Esophagus squamous epithelium (tissue), 5 donors: ENCODE data around the gene KDELR3. TPM values are rescaled to one million over a fixed set of nuclear protein-coding genes. Genes with fewer than 3 reads are reported as not detected.

Experiments
- DNase-seq: peaks from one replicate; lab custom pipeline; 2025; lab: John Stamatoyannopoulos, UW
- H3K27ac ChIP-seq, 4 donors: fragments of 200-600 bp; sonication (generic); one replicate each; pipeline ENCODE4 v1.5.1; 2016 to 2019; ENCODE audit warnings: mild to moderate bottlenecking in 1 of 4
- H3K27me3 ChIP-seq, 4 donors: fragments of 200-600 bp; sonication (generic); 1 replicate in 3 of 4; 2 replicates in 1 of 4; pipeline versions ENCODE4 v1.5.1 to v1.6.0; 2017 to 2021; ENCODE audit warnings: antibody characterized with exemption in 1 of 4
- H3K36me3 ChIP-seq, 3 donors: fragments of 200-600 bp; sonication (generic); one replicate each; pipeline ENCODE4 v1.5.1; 2016 to 2019
- H3K4me1 ChIP-seq, 3 donors: fragments of 200-600 bp; sonication (generic); one replicate each; pipeline ENCODE4 v1.5.1; 2017 to 2019
- H3K4me3 ChIP-seq, 4 donors: fragments of 200-600 bp; sonication (generic); 1 replicate in 3 of 4; 2 replicates in 1 of 4; pipeline ENCODE4 v1.5.1; 2016 to 2019; ENCODE audit warnings: mild to moderate bottlenecking in 2 of 4, moderate library complexity in 1 of 4
- H3K9me3 ChIP-seq, 3 donors: fragments of 200-600 bp; sonication (generic); one replicate each; pipeline ENCODE4 v1.5.1; 2016 to 2019
- CTCF ChIP-seq, 6 experiments: fragments of 450-650 bp in 4 of 6; fragments of 200-600 bp in 2 of 6; sonication (generic) in 2 of 6; IDR thresholded peaks; one replicate each; pipeline ENCODE4 v1.5.1; 2016 to 2019; ENCODE audit warnings: antibody characterized with exemption in 6 of 6, mild to moderate bottlenecking in 4 of 6, moderate library complexity in 4 of 6
- POLR2A ChIP-seq, 4 donors: fragments of 450-650 bp; IDR thresholded peaks; one replicate each; pipeline ENCODE4 v1.6.1; 2017; ENCODE audit warnings: antibody characterized with exemption in 4 of 4, mild to moderate bottlenecking in 4 of 4, moderate library complexity in 3 of 4
- WGBS, 2 donors: methylation state at CpG; one replicate each; pipeline ENCODE4 v1.1.5; 2018; 5-methylcytosine and 5-hydroxymethylcytosine counted together
- intact Hi-C: fragments of 100-400 bp; cut with DNase I; formaldehyde crosslinking; loops from one replicate; pipeline ENCODE4 v1.15.0; 2022
- total RNA-seq, 4 donors: library from RNA; depleted of rRNA; stranded (reverse); fragments of >200 nt; gene quantifications; one replicate each; pipeline ENCODE4 v1.1.0, GENCODE V29; 2016
- donor health status: DM: yes; HTN: yes; CAD: no.

KDELR3 gene
- total RNA-seq, 4 donors from 2014 or later = 1.1 to 9.6 (median 1.9) TPM

GRCh38 chr22:38427465-38427864 lies 40.4 kb upstream of the KDELR3 start:
- Histone ChIP-seq H3K4me1 (peaks cover 0 to 26% (median 3%) of the 10 kb centered on the region in 3 donors), H3K9me3 (no peaks in the 10 kb centered on the region), H3K27ac (no peak overlapping the region), H3K36me3 (no peaks in the 10 kb centered on the region), H3K27me3 (no peaks in the 10 kb centered on the region), H3K4me3 (no peak overlapping the region)
- no peak for TF ChIP-seq POLR2A (IDR thresholded peaks at IDR 0.05)
- intact Hi-C loops = no loop called here
- WGBS, 2 donors = 100% methylated on average over 8 of the region's 36 CpGs; no CpG with 5 or more reads in 1 of the 2 donors
- DNase-seq = no peak

GRCh38 chr22:38427940-38428339 lies 40.0 kb upstream of the KDELR3 start:
- Histone ChIP-seq H3K27ac (no peak overlapping the region), H3K9me3 (no peaks in the 10 kb centered on the region), H3K4me1 (peaks cover 0 to 21% (median 3%) of the 10 kb centered on the region in 3 donors), H3K4me3 (no peak overlapping the region), H3K27me3 (no peaks in the 10 kb centered on the region), H3K36me3 (no peaks in the 10 kb centered on the region)
- no peak for TF ChIP-seq POLR2A (IDR thresholded peaks at IDR 0.05)
- no peak for TF ChIP-seq CTCF (IDR thresholded peaks at IDR 0.05)
- intact Hi-C loops = no loop called here
- 95% methylated on average over 22 of the region's 31 CpGs; no CpG with 5 or more reads in 1 of the 2 donors for WGBS, 2 donors
- DNase-seq = no peak

- H3K9me3 ChIP-seq = no peaks in the 10 kb centered on the region
- no peak overlapping the region for H3K27ac ChIP-seq
- no peaks in the 10 kb centered on the region for H3K36me3 ChIP-seq
- WGBS, 2 donors = 57 to 72% methylated on average over 1 to 2 of the region's 2 CpGs
- no peaks in the 10 kb centered on the region for H3K27me3 ChIP-seq
- TF ChIP-seq POLR2A (IDR thresholded peaks at IDR 0.05) = no peak
- TF ChIP-seq CTCF (IDR thresholded peaks at IDR 0.05) = no peak
- DNase-seq = no peak
- intact Hi-C loops = no loop called here
- peaks cover 0 to 13% (median 0%) of the 10 kb centered on the region in 3 donors for H3K4me1 ChIP-seq
- H3K4me3 ChIP-seq = no peak overlapping the region
Observed at GRCh38 chr22:38428714-38429113, 39.2 kb upstream of the KDELR3 start.

GRCh38 chr22:38429499-38430068 lies 38.3 kb upstream of the KDELR3 start:
- no peaks in the 10 kb centered on the region for H3K9me3 ChIP-seq
- no peaks in the 10 kb centered on the region for H3K36me3 ChIP-seq
- intact Hi-C loops = no loop called here
- no peak overlapping the region for H3K27ac ChIP-seq
- no peak overlapping the region for H3K4me3 ChIP-seq
- TF ChIP-seq CTCF (IDR thresholded peaks at IDR 0.05) (no peak), POLR2A (IDR thresholded peaks at IDR 0.05) (no peak)
- no peaks in the 10 kb centered on the region for H3K27me3 ChIP-seq
- H3K4me1 ChIP-seq = peaks cover 0 to 5% (median 0%) of the 10 kb centered on the region in 3 donors
- DNase-seq = no peak
- 53 to 64% methylated on average over 10 to 11 of the region's 16 CpGs for WGBS, 2 donors

- WGBS, 2 donors = 84 to 86% methylated on average over 5 to 7 of the region's 12 CpGs
Observed at GRCh38 chr22:38431266-38432010, 36.5 kb upstream of the KDELR3 start.

More at GRCh38 chr22:38431266-38432010, 36.5 kb upstream of the KDELR3 start:
- Histone ChIP-seq H3K27ac (no peak overlapping the region), H3K27me3 (no peaks in the 10 kb centered on the region), H3K4me1 (peaks cover 0 to 5% (median 0%) of the 10 kb centered on the region in 3 donors), H3K36me3 (no peaks in the 10 kb centered on the region), H3K4me3 (no peak overlapping the region), H3K9me3 (no peaks in the 10 kb centered on the region)
- intact Hi-C loops = no loop called here
- TF ChIP-seq POLR2A (IDR thresholded peaks at IDR 0.05) = no peak
- TF ChIP-seq CTCF (IDR thresholded peaks at IDR 0.05) = no peak
- DNase-seq = no peak
